H9 (cell line): Measurements from ENCODE around the gene LRMDA. TPM values are rescaled to one million over a fixed set of nuclear protein-coding genes. Genes with fewer than 3 reads are reported as not detected.

Source experiments
- DNase-seq: peaks from one replicate; pipeline ENCODE4 v3.0.0-alpha.2; 2017
- H2AFZ ChIP-seq: one replicate; pipeline ENCODE4 v1.6.1; 2013; ENCODE audit warnings: mild to moderate bottlenecking, low read length, control low read depth, moderate library complexity
- H2AK5ac ChIP-seq: 2 replicates; pipeline ENCODE4 v1.6.1; 2013; ENCODE audit warnings: low read length, control low read depth, mixed read lengths; ENCODE audit not compliant: insufficient read length
- H2BK120ac ChIP-seq: one replicate; pipeline ENCODE4 v1.6.1; 2013; ENCODE audit warnings: low read depth, mild to moderate bottlenecking, low read length, control low read depth, inconsistent platforms; ENCODE audit not compliant: poor library complexity, severe bottlenecking
- H2BK12ac ChIP-seq: 2 replicates; pipeline ENCODE4 v1.6.1; 2013; ENCODE audit warnings: low read length, control low read depth, mixed read lengths, low read depth; ENCODE audit not compliant: insufficient read length
- H2BK15ac ChIP-seq: 2 replicates; pipeline ENCODE4 v1.6.1; 2013; ENCODE audit warnings: low read depth, low read length, control low read depth
- H2BK20ac ChIP-seq: one replicate; pipeline ENCODE4 v1.6.1; 2013; ENCODE audit warnings: low read depth, mild to moderate bottlenecking, low read length, control low read depth, inconsistent platforms; ENCODE audit not compliant: poor library complexity, severe bottlenecking
- H2BK5ac ChIP-seq: 2 replicates; pipeline ENCODE4 v1.6.1; 2013; ENCODE audit warnings: low read length, control low read depth, mixed read lengths; ENCODE audit not compliant: insufficient read length
- H3K14ac ChIP-seq: 2 replicates; pipeline ENCODE4 v1.6.1; 2013; ENCODE audit warnings: low read length, control low read depth; ENCODE audit not compliant: insufficient read depth
- H3K18ac ChIP-seq: 2 replicates; pipeline ENCODE4 v1.6.1; 2013; ENCODE audit warnings: low read depth, mild to moderate bottlenecking, mixed read lengths, low read length, control low read depth; ENCODE audit not compliant: insufficient read length
- H3K23ac ChIP-seq: 2 replicates; pipeline ENCODE4 v1.6.1; 2013; ENCODE audit warnings: low read length, control low read depth, mixed read lengths, low read depth; ENCODE audit not compliant: insufficient read length
- H3K23me2 ChIP-seq: 2 replicates; pipeline ENCODE4 v1.6.1; 2013; ENCODE audit warnings: low read depth, mild to moderate bottlenecking, mixed read lengths, low read length, control low read depth; ENCODE audit not compliant: insufficient read length, poor library complexity, severe bottlenecking
- H3K27ac ChIP-seq: 2 replicates; pipeline ENCODE4 v1.5.1; 2013; ENCODE audit warnings: low read length, control low read depth, mixed read lengths, low read depth; ENCODE audit not compliant: insufficient read length
- H3K27me3 ChIP-seq: 2 replicates; pipeline ENCODE4 v1.6.1; 2013; ENCODE audit warnings: low read length, control low read depth, inconsistent platforms; ENCODE audit not compliant: insufficient read depth
- H3K4ac ChIP-seq: 2 replicates; pipeline ENCODE4 v1.6.1; 2013; ENCODE audit warnings: low read depth, mild to moderate bottlenecking, control low read depth, inconsistent platforms, low read length, moderate library complexity
- H3K4me1 ChIP-seq: 2 replicates; pipeline ENCODE4 v1.6.1; 2013; ENCODE audit warnings: low read length, control low read depth, inconsistent platforms; ENCODE audit not compliant: insufficient read depth
- H3K4me2 ChIP-seq: 2 replicates; pipeline ENCODE4 v1.6.1; 2013; ENCODE audit warnings: low read length, control low read depth, mixed read lengths; ENCODE audit not compliant: insufficient read length, insufficient read depth
- H3K56ac ChIP-seq: 2 replicates; pipeline ENCODE4 v1.6.1; 2013; ENCODE audit warnings: low read depth, mild to moderate bottlenecking, mixed read lengths, low read length, control low read depth; ENCODE audit not compliant: insufficient read length
- H3K79me1 ChIP-seq: 2 replicates; pipeline ENCODE4 v1.6.1; 2013; ENCODE audit warnings: low read depth, mild to moderate bottlenecking, moderate library complexity, low read length, control low read depth, inconsistent platforms; ENCODE audit not compliant: insufficient read depth, poor library complexity, severe bottlenecking
- H3K79me2 ChIP-seq: 2 replicates; pipeline ENCODE4 v1.6.1; 2013; ENCODE audit warnings: low read length, control low read depth, inconsistent platforms; ENCODE audit not compliant: insufficient read depth
- H3K9ac ChIP-seq: 2 replicates; pipeline ENCODE4 v1.6.1; 2013; ENCODE audit warnings: low read length, control low read depth, mixed read lengths; ENCODE audit not compliant: insufficient read length; ENCODE audit errors: extremely low read depth
- H3K9me3 ChIP-seq: one replicate; pipeline ENCODE4 v1.6.1; 2013; ENCODE audit warnings: low read depth, low read length, inconsistent platforms; ENCODE audit not compliant: control insufficient read depth
- H3T11ph ChIP-seq: one replicate; pipeline ENCODE4 v1.6.1; 2013; ENCODE audit warnings: mild to moderate bottlenecking, low read length, control low read depth, inconsistent platforms
- H4K20me1 ChIP-seq: one replicate; pipeline ENCODE4 v1.6.1; 2013; ENCODE audit not compliant: control insufficient read depth, insufficient read length, insufficient read depth
- H4K5ac ChIP-seq: 2 replicates; pipeline ENCODE4 v1.6.1; 2013; ENCODE audit warnings: low read depth, mild to moderate bottlenecking, mixed read lengths, low read length, control low read depth; ENCODE audit not compliant: insufficient read length
- H4K8ac ChIP-seq: replicated peaks from 2 replicates; pipeline ENCODE4 v1.6.1; 2013; ENCODE audit warnings: low read length, control low read depth, mixed read lengths, low read depth; ENCODE audit not compliant: insufficient read length
- H4K91ac ChIP-seq: 2 replicates; pipeline ENCODE4 v1.6.1; 2013; ENCODE audit warnings: low read depth, mild to moderate bottlenecking, moderate library complexity, mixed read lengths, low read length, control low read depth; ENCODE audit not compliant: insufficient read length
- H3K27ac Mint-ChIP-seq, 3 experiments: 2 replicates in 2 of 3; 3 replicates in 1 of 3; pipeline ENCODE4 v1.8.0; 2020 to 2021; ENCODE audit warnings: mixed read lengths in 3 of 3, mild to moderate bottlenecking in 1 of 3, moderate library complexity in 1 of 3
- H3K27me3 Mint-ChIP-seq: 2 replicates; pipeline ENCODE4 v1.8.0; 2021; ENCODE audit warnings: low read depth, mild to moderate bottlenecking, moderate library complexity, mixed read lengths
- H3K36me3 Mint-ChIP-seq, 3 experiments: 2 replicates in 2 of 3; 3 replicates in 1 of 3; pipeline ENCODE4 v1.8.0; 2020 to 2021; ENCODE audit warnings: low read depth in 3 of 3, mixed read lengths in 3 of 3; ENCODE audit not compliant: insufficient read depth in 1 of 3
- H3K4me1 Mint-ChIP-seq, 2 experiments: 2 replicates each; pipeline ENCODE4 v1.8.0; 2020; ENCODE audit warnings: mixed read lengths in 2 of 2
- H3K4me3 Mint-ChIP-seq, 2 experiments: 2 replicates in 1 of 2; 3 replicates in 1 of 2; pipeline ENCODE4 v1.8.0; 2020 to 2021; ENCODE audit warnings: mild to moderate bottlenecking in 2 of 2, mixed read lengths in 2 of 2, moderate library complexity in 1 of 2
- H3K9me3 Mint-ChIP-seq, 2 experiments: 2 replicates in 1 of 2; 3 replicates in 1 of 2; pipeline ENCODE4 v1.8.0; 2020; ENCODE audit warnings: mild to moderate bottlenecking in 2 of 2, mixed read lengths in 2 of 2, moderate library complexity in 1 of 2
- CTCF ChIP-seq: fragments of 200-600 bp; sonication (generic); conservative IDR thresholded peaks from 3 replicates; pipeline ENCODE4 v1.8.0; 2021; ENCODE audit warnings: antibody characterized with exemption, mild to moderate bottlenecking
- WGBS: extraction: QIAGEN DNeasy Blood & Tissue Kit; methylation state at CpG from one replicate; pipeline ENCODE4 v1.1.7; 2013; ENCODE audit warnings: missing lambda C conversion rate, low lambda C conversion rate, mixed read lengths; ENCODE audit not compliant: insufficient read length; ENCODE audit errors: extremely low coverage; 5-methylcytosine and 5-hydroxymethylcytosine counted together
- total RNA-seq: library from RNA; stranded (reverse); gene quantifications from 2 replicates; pipeline ENCODE4 v1.2.1, GENCODE V29; 2021

The LRMDA gene
- total RNA-seq, 1 experiment from 2014 or later, result 1.8 TPM

- no peaks in the 10 kb centered on the region for H3K36me3 Mint-ChIP-seq
- no peaks in the 10 kb centered on the region for H4K20me1 ChIP-seq
- no peak overlapping the region for H4K8ac ChIP-seq
- TF ChIP-seq CTCF, result no peak
- H2BK20ac ChIP-seq, result no peak overlapping the region
- H4K5ac ChIP-seq, result no peak overlapping the region
- H3K9me3 ChIP-seq, result no peaks in the 10 kb centered on the region
- H3K4me3 Mint-ChIP-seq, result no peak overlapping the region
- H3K79me2 ChIP-seq, result no peaks in the 10 kb centered on the region
- H3K4me1 Mint-ChIP-seq, result peaks cover 2 to 3% of the 10 kb centered on the region in 2 experiments; a peak in 2 of 4 replicates
- WGBS, result no CpG with 5 or more reads among the region's 7 CpGs
- no peaks in the 10 kb centered on the region; the same call in 1 of the 2 replicates for H3K27me3 Mint-ChIP-seq
- H3K14ac ChIP-seq, result no peak overlapping the region
- no peaks in the 10 kb centered on the region for H3K4me1 ChIP-seq
- no peak overlapping the region for H2AK5ac ChIP-seq
- no peak overlapping the region for H2AFZ ChIP-seq
- no peak overlapping the region for H3K18ac ChIP-seq
- no peaks in the 10 kb centered on the region for H3K27me3 ChIP-seq
- no peak overlapping the region for H3K4ac ChIP-seq
- no peak overlapping the region for H4K91ac ChIP-seq
- no peak overlapping the region for H3K9ac ChIP-seq
- no peaks in the 10 kb centered on the region for H3K23me2 ChIP-seq
- no peak overlapping the region for H3K23ac ChIP-seq
- H3K4me2 ChIP-seq, result no peak overlapping the region
- no peak for DNase-seq
- H2BK120ac ChIP-seq, result no peak overlapping the region
- no peak overlapping the region for H2BK5ac ChIP-seq
- H2BK12ac ChIP-seq, result no peak overlapping the region
- no peak overlapping the region for H3K27ac Mint-ChIP-seq
- H3K27ac ChIP-seq, result no peak overlapping the region
- no peak overlapping the region for H3T11ph ChIP-seq
- no peak overlapping the region for H3K56ac ChIP-seq
- no peaks in the 10 kb centered on the region for H3K79me1 ChIP-seq
- no peak overlapping the region for H2BK15ac ChIP-seq
- H3K9me3 Mint-ChIP-seq, result no peaks in the 10 kb centered on the region; a peak in 1 of 5 replicates
Measured at GRCh38 chr10:75951627-75952026, 520.2 kb downstream of the LRMDA start.
